Panc1 (cell line): ENCODE data around the gene UVSSA. TPM values are rescaled to one million over a fixed set of nuclear protein-coding genes. Genes with fewer than 3 reads are reported as not detected.

ENCODE experiments used
- ATAC-seq: fragments of 200-7000 bp; cut with Tn5 transposase; 2 replicates; pipeline ENCODE4 v1.9.1; 2020; ENCODE audit warnings: mild to moderate bottlenecking, moderate library complexity
- BruUV-seq: library from RNA; stranded (reverse); fragments of 400-500 nt; replicated peaks from 2 replicates; lab custom pipeline; 2021; lab: Mats Ljungman, UMichigan
- CTCF ChIA-PET: fragments of 300-600 bp; sonication (Branson Sonifier 250); formaldehyde crosslinking; loops from one replicate; lab custom pipeline; 2022; ENCODE audit warnings: antibody characterized with exemption; lab: Charles Lee
- POLR2A ChIA-PET: fragments of 300-600 bp; sonication (Branson Sonifier 250); formaldehyde crosslinking; loops from one replicate; lab custom pipeline; 2022; ENCODE audit warnings: antibody characterized with exemption; lab: Charles Lee
- DNase-seq: peaks from one replicate; pipeline ENCODE4 v3.0.0-alpha.2; 2010; ENCODE audit warnings: low read depth, low spot score
- H3K27ac ChIP-seq: 2 replicates; pipeline ENCODE4 v1.5.1; 2011; ENCODE audit warnings: mild to moderate bottlenecking, low read length, inconsistent platforms
- H3K27me3 ChIP-seq: fragments of 200-500 bp; sonication (Bioruptor generic); 2 replicates; pipeline ENCODE4 v1.6.0; 2014; ENCODE audit warnings: low read length, inconsistent platforms; ENCODE audit not compliant: control insufficient read depth, insufficient read depth
- H3K36me3 ChIP-seq: fragments of 200-500 bp; sonication (Bioruptor generic); 2 replicates; pipeline ENCODE4 v1.5.1; 2014; ENCODE audit warnings: inconsistent platforms, mild to moderate bottlenecking, low read length, moderate library complexity; ENCODE audit not compliant: control insufficient read depth, insufficient read depth
- H3K4me1 ChIP-seq: 2 replicates; pipeline ENCODE4 v1.5.1; 2011; ENCODE audit warnings: inconsistent platforms, mild to moderate bottlenecking, low read length, moderate library complexity; ENCODE audit not compliant: control insufficient read depth, insufficient read depth
- H3K4me3 ChIP-seq, 2 experiments: 2 replicates each; pipeline ENCODE4 v1.5.1; 2011 to 2012; ENCODE audit warnings: low read depth in 2 of 2, low read length in 2 of 2, mild to moderate bottlenecking in 2 of 2, inconsistent platforms in 1 of 2, moderate library complexity in 1 of 2
- H3K9me3 ChIP-seq: fragments of 200-500 bp; sonication (Bioruptor generic); 2 replicates; pipeline ENCODE4 v1.5.1; 2014; ENCODE audit warnings: low read depth, mild to moderate bottlenecking, inconsistent platforms, low read length, moderate library complexity; ENCODE audit not compliant: control insufficient read depth, insufficient read depth
- CTCF ChIP-seq: fragments of 450-650 bp; IDR thresholded peaks from 2 replicates; pipeline ENCODE4 v1.5.1; 2017; ENCODE audit warnings: mild to moderate bottlenecking
- POLR2AphosphoS5 ChIP-seq: IDR thresholded peaks from 2 replicates; pipeline ENCODE4 v1.6.1; 2012; ENCODE audit warnings: mild to moderate bottlenecking, low read depth, low read length, moderate library complexity
- REST ChIP-seq, 2 experiments: IDR thresholded peaks; 2 replicates each; pipeline ENCODE4 v1.6.1; 2011 to 2012; ENCODE audit warnings: low read depth in 2 of 2, control low read depth in 1 of 2, low read length in 1 of 2, mild to moderate bottlenecking in 1 of 2, moderate library complexity in 1 of 2; ENCODE audit not compliant: insufficient read depth in 1 of 2
- SIN3A ChIP-seq: IDR thresholded peaks from 2 replicates; pipeline ENCODE4 v1.6.1; 2012; ENCODE audit warnings: low read depth, mild to moderate bottlenecking, low read length, moderate library complexity, borderline replicate concordance; ENCODE audit not compliant: insufficient read depth
- TCF7L2 ChIP-seq: IDR thresholded peaks from 2 replicates; pipeline ENCODE4 v1.6.1; 2011; ENCODE audit warnings: mild to moderate bottlenecking, low read depth, low read length, inconsistent platforms
- in situ Hi-C: cut with HindIII; loops from 2 replicates; pipeline ENCODE4 v1.10.0; 2016; ENCODE audit warnings: low sequenced_read_pairs, low pct_unique_long_range_greater_than_20kb
- intact Hi-C: fragments of 100-400 bp; cut with micrococcal nuclease; formaldehyde crosslinking; loops from one replicate; pipeline ENCODE4 v1.10.0; 2022; ENCODE audit not compliant: unreplicated experiment
- total RNA-seq: library from RNA; stranded (reverse); gene quantifications from one replicate; pipeline ENCODE4 v1.2.1, GENCODE V29; 2021; ENCODE audit not compliant: unreplicated experiment

UVSSA gene
- total RNA-seq, 1 experiment from 2014 or later, result 23.4 TPM

GRCh38 chr4:1367936-1368289 is 20.9 kb downstream of the UVSSA start:
- Histone ChIP-seq H3K4me1 (no peaks in the 10 kb centered on the region), H3K9me3 (no peaks in the 10 kb centered on the region), H3K27me3 (no peaks in the 10 kb centered on the region), H3K36me3 (no peaks in the 10 kb centered on the region), H3K4me3 (no peak overlapping the region), H3K27ac (no peak overlapping the region)
- POLR2A ChIA-PET, result no interaction called here
- TF ChIP-seq POLR2AphosphoS5 (no peak), SIN3A (no peak), REST (IDR thresholded peaks at IDR 0.05; ENCODE audit: insufficient read depth in 1 of 2, low read depth in 2 of 2, low read length in 1 of 2) (no peak), CTCF (no peak), TCF7L2 (no peak)
- in situ Hi-C loops (no loop called here), intact Hi-C loops (no loop called here)
- CTCF ChIA-PET, result no interaction called here
- no TSS peak for BruUV-seq
- DNase-seq (no peak), ATAC-seq (no peak)

GRCh38 chr4:1368421-1369090 is 21.5 kb downstream of the UVSSA start:
- no peaks in the 10 kb centered on the region for H3K4me1 ChIP-seq
- H3K27ac ChIP-seq, result no peak overlapping the region
- no peak for TF ChIP-seq TCF7L2
- intact Hi-C loops, result no loop called here
- ChIA-PET POLR2A (no interaction called here), CTCF (no interaction called here)
- ATAC-seq (no peak), DNase-seq (no peak)
- in situ Hi-C loops, result no loop called here
- no peaks in the 10 kb centered on the region for H3K9me3 ChIP-seq
- H3K4me3 ChIP-seq, result no peak overlapping the region
- H3K27me3 ChIP-seq, result no peaks in the 10 kb centered on the region
- no TSS peak for BruUV-seq
- no peaks in the 10 kb centered on the region for H3K36me3 ChIP-seq

- intact Hi-C loops, result no loop called here
- no peak overlapping the region for H3K4me3 ChIP-seq
- in situ Hi-C loops, result no loop called here
- H3K27me3 ChIP-seq, result no peaks in the 10 kb centered on the region
- ATAC-seq, result no peak
- POLR2A ChIA-PET, result no interaction called here
- no peaks in the 10 kb centered on the region for H3K9me3 ChIP-seq
- H3K4me1 ChIP-seq, result no peaks in the 10 kb centered on the region
- BruUV-seq, result no TSS peak
- TF ChIP-seq SIN3A, result no peak
- TF ChIP-seq POLR2AphosphoS5, result no peak
- no peak for TF ChIP-seq TCF7L2
- TF ChIP-seq REST (IDR thresholded peaks at IDR 0.05; ENCODE audit: insufficient read depth in 1 of 2, low read depth in 2 of 2, low read length in 1 of 2), result no peak
- no peak for TF ChIP-seq CTCF
- DNase-seq, result no peak
- H3K36me3 ChIP-seq, result no peaks in the 10 kb centered on the region
- CTCF ChIA-PET, result no interaction called here
- H3K27ac ChIP-seq, result no peak overlapping the region
Observed at GRCh38 chr4:1369091-1369450, 22.1 kb downstream of the UVSSA start.
